AML-193 (cell line): Measurements from ENCODE around the gene CCBE1.

Experiments
- DNase-seq, 2 experiments: peaks; one replicate each; lab custom pipeline; 2025; lab: John Stamatoyannopoulos, UW

CCBE1 gene

DNA sequence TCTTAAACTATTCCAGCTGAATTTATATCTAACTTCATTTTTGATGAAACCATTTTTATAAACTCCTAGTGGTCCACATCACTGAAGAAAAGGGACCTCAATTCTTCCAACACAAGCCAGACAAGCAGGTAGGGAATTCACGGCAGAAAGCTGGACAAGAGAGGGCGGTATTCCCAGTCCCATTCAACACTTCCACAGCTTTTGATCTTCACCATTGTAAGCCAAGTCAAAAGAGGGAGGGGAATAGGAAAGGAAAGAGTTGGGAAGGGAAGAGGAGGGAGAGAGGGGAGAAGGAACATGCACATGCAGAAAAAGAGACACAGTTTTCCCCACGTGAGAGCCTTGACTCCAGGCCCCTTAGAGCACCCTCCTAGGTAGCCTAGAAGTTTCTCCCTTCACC, 77.4 kb downstream of the CCBE1 start:
- DNase-seq, result no peak

DNA sequence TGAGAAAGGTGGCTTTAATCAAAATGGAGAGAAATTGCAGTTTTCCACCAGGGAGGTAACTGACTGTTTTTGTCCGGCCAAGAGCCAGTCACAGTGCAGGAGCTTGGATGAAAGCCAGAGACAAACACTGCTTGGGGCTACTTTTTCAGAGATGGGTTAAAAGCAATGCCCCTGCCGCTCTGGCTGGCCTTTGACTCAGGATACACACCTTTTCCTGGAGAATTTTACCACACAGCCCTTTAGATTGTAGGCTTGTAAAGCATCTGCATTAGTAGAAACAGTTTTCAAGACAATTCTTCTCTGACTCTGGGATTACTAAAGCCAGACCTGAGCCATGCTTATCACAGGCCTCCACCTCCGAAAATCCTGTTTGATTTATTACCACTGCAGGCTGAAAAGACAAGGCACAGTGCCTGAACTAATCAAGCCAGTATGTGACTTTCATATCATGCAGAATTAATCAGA, 79.7 kb downstream of the CCBE1 start:
- no peak for DNase-seq

DNA sequence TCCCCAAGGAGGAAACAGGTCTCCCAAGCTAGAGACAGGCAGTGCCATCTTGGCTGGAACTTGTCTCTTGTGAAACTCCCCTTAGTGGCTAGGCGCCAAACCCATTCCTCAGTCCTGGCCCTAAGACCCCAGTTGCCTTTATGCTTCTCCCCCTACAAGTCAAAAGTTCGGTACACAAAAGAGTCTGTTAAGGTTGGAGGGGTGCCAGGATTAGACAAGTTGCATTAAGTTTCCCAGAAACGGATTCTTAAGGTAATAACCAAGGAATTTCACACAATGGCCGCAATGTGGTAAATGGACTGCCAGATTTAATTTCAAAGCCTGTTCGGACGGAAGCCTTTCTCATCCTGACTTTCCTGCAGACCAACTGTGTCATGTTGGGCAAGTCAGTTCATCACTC, 80.7 kb downstream of the CCBE1 start:
- no peak for DNase-seq

DNA sequence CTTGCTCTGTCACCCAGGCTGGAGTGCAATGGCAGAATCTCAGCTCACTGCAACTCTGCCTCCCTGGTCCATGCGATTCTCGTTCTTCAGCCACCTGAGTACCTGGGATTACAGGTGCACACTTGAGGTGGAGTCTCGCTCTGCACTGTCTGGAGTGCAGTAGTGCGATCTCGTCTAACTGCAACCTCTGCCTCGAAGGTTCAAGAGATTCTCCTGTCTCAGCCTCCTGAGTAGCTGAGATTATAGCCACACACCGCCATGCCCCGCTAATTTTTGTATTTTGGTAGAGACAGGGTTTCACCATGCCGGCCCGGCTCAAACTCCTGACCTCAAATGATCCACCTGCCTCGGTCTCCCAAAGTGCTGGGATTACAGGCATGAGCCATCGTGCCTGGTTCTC, 83.3 kb downstream of the CCBE1 start:
- no peak for DNase-seq

DNA sequence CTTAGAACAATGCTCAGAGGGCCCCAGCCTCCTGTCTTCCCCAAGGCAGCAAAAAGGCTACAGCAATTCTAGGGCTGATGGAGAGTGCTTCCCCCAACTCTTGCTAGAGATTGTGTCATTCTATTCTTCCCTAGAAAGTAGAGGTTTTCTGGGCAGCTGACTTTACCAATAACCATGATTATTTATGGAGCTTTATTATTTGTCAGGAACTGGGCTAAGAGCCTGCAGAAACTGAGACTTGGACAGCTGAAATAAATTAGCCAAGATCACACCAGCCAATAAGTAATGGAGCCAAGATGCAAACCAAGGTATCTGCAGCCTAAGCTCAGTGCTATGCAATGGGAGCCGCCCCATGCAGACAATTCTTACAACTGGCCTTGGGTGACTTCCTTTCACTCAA, 84.8 kb downstream of the CCBE1 start:
- no peak for DNase-seq

DNA sequence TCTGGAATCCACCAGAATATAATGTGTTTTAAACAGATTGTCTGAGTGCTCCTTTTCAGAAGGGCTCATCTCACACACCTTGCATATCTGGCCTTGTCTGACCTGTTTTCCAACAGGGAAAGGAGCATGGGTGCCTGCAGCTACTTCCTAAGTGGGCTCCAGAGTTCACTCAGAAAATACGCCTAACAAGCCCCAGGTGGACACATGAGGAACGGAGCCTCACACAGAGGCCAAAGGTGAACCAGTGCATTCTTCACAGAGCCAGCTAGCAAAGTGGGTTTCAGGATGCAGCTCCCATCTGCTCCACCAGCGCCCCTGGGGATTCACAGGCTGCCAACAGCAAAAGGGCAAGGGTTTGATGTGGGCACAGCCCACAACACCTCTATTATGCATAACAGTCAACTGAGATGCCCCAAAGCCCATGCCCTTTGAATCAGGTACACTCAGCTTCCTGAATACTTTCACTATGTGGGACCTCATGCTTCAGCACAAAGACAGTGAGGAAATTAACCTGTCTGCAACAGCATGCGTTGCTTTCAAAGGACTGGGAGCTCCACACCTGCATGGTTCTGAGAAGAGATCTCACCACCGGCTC, 86.6 kb downstream of the CCBE1 start:
- DNase-seq, result no peak

DNA sequence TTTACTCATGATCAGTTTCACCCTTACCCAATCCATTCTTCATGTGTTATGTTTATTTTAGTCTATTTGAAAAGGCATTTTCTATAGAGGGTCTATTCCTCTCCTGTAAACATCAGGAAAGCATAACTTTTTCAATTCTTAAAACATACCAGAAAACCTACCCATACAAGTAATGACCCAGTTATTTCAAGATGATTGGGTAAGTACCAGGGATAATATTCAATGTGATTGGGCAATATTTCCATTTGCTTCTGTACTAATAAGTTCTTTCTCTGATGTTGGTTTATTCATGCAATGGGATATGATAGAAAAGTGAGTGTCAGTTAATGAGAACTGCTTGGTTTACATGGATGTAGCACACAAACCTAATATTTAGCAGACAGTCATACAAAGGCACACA, 87.6 kb downstream of the CCBE1 start:
- no peak for DNase-seq

DNA sequence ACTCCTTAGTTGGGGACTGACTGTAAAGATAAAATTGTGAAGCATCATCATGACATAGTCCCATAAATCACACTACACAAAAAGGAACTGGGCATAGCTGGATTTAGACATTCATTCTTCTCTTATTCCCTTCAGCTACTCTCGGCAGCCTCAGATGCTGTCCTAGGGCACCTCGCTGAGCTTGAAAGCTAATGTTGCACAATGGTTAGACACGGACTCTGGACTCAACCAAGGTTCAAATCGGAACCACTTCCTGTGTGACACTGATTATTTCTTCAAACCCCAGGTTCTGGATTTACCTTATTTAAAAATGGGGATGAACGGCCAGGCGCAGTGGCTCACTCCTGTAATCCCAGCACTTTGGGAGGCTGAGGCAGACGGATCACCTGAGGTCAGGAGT, 89.8 kb downstream of the CCBE1 start:
- DNase-seq, result no peak

DNA sequence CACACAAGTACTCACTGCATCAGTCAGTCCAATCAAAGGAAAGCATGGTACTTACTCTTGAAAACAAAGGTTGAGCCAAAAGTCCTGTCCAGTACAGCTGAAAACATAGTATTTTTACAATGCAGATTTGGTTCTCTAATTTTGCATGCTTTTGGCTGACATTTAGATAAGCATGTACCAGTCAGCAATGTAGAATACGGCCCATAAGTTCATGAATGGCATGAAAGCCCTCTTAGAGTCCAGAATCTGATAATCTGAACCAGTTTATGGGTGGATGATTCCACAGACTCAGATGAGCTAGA, 90.2 kb downstream of the CCBE1 start:
- DNase-seq, result no peak

DNA sequence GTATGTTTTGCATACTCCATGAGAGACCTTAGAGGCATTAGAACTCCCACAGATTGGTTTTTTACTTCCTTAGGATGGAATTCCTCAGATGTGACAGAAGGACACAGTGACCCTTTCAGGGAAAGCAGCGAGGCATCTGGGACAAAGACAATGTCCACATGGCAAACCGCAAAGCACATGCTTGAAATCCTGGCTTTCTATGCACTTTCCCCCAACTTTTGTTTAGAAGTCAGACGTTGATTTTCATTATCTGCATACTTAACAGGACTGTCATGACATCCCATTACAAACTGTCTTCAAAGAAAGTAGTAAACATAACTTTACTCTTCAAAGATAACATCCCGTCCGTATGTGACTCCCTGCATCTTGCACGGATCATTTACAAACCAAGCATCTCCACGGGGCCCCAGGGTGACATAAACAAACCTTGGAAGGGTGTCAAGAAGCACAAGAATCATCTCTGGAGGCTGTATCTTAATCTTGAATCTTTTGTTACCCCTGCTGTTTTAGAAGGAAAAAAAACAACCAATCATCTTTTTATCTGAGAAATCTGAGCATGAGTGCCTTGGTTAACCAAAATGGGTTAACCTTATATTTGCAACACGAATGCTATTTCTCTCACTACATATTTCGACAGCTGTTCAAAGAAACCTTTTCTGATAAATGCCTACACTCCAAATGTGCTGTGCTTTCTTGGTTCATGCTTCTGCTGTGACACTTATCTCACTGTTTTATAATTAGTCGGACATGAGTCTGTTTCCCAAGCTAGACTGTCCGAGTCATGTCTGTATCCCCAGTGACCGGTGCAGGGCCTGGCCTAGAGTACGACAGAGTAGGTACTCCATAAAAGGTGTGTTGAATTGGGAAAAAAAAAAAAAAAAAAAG, 90.8 kb downstream of the CCBE1 start:
- DNase-seq, result no peak

DNA sequence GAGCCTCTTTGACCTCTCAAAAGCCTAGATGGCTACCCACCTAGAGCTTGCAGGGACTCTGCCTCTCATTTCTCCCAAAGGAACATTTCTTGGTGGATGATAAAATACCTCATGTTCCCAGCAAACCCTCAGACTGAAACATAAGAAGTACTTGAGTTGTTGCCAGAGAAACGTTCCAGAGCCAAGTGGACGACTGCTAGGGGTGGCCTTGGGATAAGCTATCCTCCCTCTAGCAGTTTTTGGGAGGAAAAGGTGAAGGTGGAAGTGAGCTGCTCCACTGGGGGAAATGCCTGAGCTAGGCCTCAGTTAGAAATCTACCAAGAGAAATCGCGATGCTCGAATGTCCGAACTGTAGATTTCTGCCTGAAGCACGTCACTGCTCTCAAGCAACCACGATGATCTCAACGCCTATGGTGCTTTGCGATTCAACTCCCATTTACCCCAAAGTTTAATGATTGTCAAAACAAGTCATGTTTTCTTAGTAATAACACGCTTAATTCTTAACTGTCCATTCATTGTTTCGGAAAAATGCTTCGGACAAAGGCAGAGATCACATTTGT, 91.5 kb downstream of the CCBE1 start:
- DNase-seq, result no peak

DNA sequence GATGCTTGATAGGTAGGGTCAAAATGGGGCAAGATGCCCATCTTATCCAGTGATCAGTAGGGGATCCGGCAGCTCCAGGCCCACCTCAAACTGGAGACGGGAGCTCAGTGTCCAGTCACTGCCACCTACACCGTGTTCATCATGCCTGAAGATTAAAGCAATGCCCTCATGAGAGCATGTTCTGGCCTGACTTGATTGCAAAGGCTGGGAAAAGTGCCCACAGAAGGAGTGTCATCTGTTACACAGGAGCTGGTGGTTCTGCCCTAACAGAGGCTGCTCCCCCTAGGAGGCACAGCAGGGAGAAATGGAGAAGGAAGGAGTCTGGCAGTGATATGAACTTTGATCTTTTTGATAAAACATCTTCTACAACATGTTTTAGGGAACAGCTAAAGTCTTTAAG, 92.3 kb downstream of the CCBE1 start:
- no peak for DNase-seq

DNA sequence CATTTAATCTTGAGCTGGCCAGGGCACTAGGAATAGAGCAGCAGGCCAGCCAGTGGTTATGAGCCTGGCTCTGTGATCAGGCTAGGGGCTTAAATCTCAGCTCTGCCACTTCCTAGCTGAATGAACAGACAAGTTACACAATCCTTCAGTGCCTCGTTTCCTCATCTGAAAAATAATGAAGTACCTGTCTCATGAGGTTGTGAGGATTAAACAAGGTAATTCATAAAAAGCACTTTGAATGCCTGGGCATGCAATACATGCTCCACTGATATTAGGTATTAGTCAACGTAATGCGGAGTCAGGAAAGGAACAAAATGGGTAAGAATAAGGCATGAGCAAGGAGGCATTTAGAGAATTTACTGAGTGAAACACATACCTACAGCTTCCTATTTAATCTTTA, 100.2 kb downstream of the CCBE1 start:
- no peak for DNase-seq

DNA sequence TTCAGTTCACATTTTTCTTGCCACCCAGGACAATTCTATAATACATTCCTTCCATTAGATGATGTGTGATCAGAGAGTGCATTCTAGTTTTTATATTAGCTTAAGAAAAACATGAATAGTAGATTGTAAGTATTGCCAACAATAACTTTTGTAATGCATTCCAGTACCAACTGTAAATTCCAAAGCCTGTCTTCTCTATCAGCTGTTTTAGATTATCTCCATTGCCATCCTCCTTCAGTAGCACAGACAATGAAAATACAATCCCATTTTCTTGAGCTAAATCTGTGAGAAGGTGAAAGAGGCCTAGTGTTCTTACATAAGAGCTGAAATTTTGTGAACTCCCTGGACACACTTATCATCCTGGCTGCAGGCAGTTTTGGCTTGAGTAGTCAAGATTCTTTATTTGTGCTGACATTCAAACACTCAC, 103.9 kb downstream of the CCBE1 start:
- DNase-seq, result no peak

DNA sequence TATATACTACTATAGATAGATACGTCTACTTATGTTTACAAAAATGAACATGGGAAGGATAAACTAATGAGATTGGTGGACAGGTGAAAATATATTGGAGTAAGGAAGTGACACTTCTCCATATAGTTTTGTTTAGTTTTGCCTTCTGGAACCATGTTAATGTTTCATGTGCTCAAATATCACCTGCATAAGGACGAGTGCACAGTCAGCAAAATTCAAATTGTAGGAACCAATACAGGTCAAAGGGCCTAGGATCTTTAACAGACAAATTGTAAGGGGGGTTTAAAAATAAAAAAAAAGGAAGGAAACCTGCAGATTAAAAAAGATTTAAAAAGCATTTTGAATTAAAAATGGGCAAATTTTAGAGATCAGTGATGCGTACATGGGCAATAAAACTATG, 104.6 kb downstream of the CCBE1 start:
- DNase-seq, result no peak

DNA sequence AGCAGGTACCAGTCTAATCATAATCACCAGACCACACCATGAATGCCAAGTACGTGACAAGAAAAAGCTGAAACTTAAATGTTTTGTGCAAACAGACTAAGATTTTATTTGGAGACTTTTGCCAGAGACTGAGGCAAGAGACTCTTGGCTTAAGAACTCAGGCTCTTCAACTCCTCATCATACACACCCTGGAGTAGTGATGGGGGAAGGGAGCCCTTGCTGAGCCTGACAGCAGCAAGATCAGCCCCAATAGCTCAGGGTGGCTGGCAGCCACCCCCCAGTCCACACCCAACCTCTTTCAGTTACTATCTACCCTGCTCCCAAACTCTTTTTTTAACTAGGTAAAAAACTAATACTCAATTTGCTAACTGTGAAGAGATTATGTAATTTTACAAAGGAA, 114.8 kb downstream of the CCBE1 start:
- no peak for DNase-seq

DNA sequence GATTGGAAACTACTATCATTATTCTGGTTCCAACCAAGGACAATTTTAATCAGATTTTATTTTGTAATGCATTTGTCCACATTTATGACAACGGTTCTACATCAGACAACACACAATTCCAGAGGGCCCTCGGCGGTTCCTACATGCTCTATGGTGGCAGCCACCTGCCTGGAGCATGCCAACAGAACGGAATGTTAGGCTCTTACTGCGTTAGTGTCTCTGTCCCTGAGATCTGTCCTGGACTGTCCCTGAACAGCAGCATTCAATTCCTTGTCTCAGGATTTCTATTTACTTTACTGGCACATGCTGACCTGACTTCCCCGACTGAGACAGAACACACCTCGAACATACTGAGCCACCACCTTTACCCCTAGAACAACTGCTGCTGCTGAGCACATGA, 117.7 kb downstream of the CCBE1 start:
- DNase-seq, result no peak

DNA sequence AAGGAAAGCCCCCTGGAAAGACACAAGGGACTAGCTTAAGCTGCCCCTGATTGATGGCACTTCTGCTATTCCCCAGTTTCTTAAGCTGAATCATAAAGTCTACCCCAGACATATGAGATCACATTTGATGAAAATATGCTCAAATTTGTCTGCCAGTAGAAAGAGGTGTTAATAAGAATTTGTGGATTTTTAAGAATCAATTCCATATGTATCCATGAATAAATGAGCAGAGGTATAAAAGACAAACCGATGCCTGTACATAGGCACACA, 119.9 kb downstream of the CCBE1 start:
- DNase-seq, result no peak

DNA sequence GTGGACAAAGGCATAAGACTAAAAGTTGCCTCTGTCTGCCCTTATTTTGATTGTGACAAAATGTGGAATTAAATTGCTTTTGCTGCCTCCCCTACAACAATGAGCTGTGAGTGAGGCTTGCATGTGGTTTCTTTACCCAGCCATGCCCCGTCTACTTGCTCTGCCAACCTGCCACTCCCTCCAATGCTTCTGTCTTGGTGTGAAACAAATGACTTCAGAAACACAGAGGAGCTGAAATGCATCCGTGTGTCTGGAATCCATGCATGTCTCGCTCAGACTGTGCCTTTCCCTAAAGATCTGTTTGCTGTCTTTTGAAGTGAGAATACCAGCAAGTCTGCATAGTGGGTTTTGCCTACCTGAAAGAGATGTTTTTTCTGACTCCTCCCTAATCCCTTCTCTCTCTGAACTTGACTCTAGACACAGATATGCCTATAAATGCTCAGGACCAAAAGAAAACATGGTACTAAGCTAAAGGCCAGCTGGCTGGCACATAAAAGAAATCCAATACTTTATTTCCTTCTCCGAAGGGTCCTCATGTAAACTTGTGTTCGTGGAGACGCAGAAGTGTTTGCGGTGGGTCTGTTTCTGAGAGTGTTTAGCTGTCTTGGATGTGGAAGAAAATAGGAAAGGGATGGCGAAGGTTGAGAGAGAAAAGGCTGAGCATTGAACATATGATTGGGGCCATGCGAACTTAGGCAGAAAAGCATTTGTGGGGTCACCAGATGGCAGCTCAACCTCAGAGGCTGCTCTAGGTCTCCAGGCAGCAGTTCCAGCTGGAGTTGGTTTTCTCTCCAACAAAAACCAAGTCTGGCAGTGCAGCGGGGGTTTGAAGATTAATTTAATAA, 120.5 kb downstream of the CCBE1 start:
- no peak for DNase-seq

DNA sequence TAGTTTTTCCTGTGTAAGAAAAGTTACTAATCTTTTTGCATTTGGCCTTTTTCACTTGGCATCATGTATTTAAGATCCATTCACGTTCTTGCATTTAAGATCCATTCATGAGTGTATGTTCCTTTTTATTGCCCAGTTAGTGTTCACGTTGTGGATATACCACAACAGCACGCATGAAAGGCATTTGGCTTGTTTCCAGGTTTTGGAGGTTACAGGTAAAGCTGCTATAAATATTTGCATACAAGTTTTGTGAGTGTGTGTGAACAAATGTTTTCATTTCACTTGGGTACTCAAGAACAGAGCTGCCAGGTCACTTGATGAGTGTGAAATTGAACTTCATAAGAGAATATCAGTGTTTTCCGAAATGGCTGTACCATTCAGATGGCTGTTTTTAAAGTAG, 121.2 kb downstream of the CCBE1 start:
- no peak for DNase-seq

DNA sequence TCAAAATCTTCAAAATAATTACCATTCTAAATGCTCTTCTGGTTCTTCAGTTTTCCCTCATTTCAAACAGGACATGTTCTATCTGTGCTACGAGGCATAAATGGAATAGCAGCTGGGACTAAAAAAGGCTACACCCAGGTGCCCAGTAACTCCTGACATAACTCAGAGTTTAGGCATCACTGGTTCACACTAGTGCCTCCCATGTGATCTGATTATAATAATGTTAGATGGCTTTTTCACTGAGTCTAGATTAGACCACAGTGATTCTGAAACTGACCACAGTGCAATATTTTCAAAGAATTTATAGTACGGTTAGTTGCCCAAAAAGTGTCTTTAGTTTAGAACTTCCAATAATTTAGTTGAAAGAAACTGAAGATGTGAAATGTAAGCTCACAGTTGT, 123.3 kb downstream of the CCBE1 start:
- DNase-seq, result no peak

DNA sequence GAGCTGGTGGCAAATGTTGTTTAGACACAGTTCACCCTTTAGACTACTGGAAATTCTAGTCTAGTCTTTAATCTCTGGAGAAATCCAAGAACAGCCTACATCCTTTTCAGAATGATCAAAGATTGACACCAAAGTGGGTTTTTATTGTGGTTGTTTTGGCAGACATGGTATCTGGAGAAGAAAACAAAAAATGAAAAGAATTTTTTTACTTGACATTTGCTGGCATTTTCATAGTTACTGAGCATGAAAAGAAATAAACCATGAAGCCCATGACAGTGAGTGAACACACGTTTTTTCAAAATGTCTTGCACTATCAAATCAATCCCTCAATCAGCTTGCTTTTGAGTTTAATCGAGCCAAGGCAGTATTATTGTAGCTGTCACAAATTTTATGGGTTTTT, 125.3 kb downstream of the CCBE1 start:
- DNase-seq, result no peak

DNA sequence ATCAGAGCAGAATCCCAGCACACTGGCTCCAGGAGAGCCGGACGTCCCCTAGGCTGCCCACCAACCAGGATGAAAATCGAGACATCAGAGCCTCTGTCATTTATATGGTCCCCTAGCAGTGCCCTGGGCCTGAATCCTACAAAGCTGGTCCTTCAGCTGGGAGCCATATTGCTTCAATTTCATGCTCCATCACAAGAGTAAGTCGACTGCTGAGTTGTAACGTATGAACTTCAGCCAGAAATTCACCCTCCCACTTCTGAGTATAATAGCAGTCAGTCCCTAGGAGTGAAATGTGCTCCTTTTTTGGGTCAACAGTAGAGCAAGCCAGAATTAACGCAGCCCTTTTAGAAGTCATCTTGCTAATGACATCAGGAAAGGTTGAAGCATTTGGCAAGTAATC, 126.4 kb downstream of the CCBE1 start:
- DNase-seq, result no peak
